Stomach (tissue), 4 donors: ENCODE data around the gene ADD1.

ENCODE experiments used
- CTCF ChIP-seq, 7 experiments: fragments of 450-650 bp in 4 of 7; fragments of 200-600 bp in 3 of 7; sonication (generic) in 3 of 7; IDR thresholded peaks; one replicate each; pipeline ENCODE4 v1.5.1; 2016 to 2019; ENCODE audit warnings: antibody characterized with exemption in 7 of 7, control low read depth in 2 of 7, mild to moderate bottlenecking in 1 of 7
- EP300 ChIP-seq: sonication (generic); formaldehyde crosslinking; IDR thresholded peaks from one replicate; pipeline ENCODE4 v1.6.1; 2017; ENCODE audit warnings: antibody characterized with exemption
- POLR2A ChIP-seq, 4 donors: fragments of 450-650 bp; IDR thresholded peaks; one replicate each; pipeline ENCODE4 v1.6.1; 2016; ENCODE audit warnings: antibody characterized with exemption in 4 of 4, control low read depth in 2 of 4, mild to moderate bottlenecking in 1 of 4, moderate library complexity in 1 of 4
- POLR2AphosphoS5 ChIP-seq, 3 donors: sonication (generic); formaldehyde crosslinking; IDR thresholded peaks; one replicate each; pipeline ENCODE4 v1.6.1; 2016; ENCODE audit warnings: antibody characterized with exemption in 3 of 3

GRCh38 chr4:2865196-2865780 is 21.6 kb downstream of the ADD1 start:
- TF ChIP-seq POLR2A (IDR thresholded peaks at IDR 0.05) = no peak
- no peak for TF ChIP-seq POLR2AphosphoS5 (IDR thresholded peaks at IDR 0.05)
- TF ChIP-seq CTCF (IDR thresholded peaks at IDR 0.05) = no peak
- no peak for TF ChIP-seq EP300
